ENCODE data around the gene KISS1R.

KISS1R gene

GRCh38 chr19:919199-920050, 2.3 kb downstream of the KISS1R start (continued):
- no peak for TF ChIP-seq ZFP3 (tag by site-specific recombination; IDR thresholded peaks at IDR 0.05; ENCODE audit: low read depth)
- no peak for TF ChIP-seq ZNF404 (tag by site-specific recombination; IDR thresholded peaks at IDR 0.05)
- no peak for TF ChIP-seq ZNF433 (tag by site-specific recombination; IDR thresholded peaks at IDR 0.05; ENCODE audit: low read depth)
- TF ChIP-seq ZNF792 (tag by site-specific recombination; IDR thresholded peaks at IDR 0.05): no peak
- TF ChIP-seq ZNF362 (tag by site-specific recombination; IDR thresholded peaks at IDR 0.05): no peak
- TF ChIP-seq ZBTB21 (tag by site-specific recombination; IDR thresholded peaks at IDR 0.05): no peak
- no peak for TF ChIP-seq MZF1 (tag by site-specific recombination; IDR thresholded peaks at IDR 0.05; ENCODE audit: borderline replicate concordance)
- TF ChIP-seq ZNF280C (tag by site-specific recombination; IDR thresholded peaks at IDR 0.05): no peak
- TF ChIP-seq ZNF26 (tag by site-specific recombination; IDR thresholded peaks at IDR 0.05): no peak
- no peak; the same call in 1 of the 2 replicates for TF ChIP-seq ZNF629 (tag by site-specific recombination; IDR thresholded peaks at IDR 0.05)
- TF ChIP-seq INSM2 (tag by site-specific recombination; IDR thresholded peaks at IDR 0.05): no peak
- TF ChIP-seq, protein P1, sequence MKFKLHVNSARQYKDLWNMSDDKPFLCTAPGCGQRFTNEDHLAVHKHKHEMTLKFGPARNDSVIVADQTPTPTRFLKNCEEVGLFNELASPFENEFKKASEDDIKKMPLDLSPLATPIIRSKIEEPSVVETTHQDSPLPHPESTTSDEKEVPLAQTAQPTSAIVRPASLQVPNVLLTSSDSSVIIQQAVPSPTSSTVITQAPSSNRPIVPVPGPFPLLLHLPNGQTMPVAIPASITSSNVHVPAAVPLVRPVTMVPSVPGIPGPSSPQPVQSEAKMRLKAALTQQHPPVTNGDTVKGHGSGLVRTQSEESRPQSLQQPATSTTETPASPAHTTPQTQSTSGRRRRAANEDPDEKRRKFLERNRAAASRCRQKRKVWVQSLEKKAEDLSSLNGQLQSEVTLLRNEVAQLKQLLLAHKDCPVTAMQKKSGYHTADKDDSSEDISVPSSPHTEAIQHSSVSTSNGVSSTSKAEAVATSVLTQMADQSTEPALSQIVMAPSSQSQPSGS (tag by site-specific recombination; IDR thresholded peaks at IDR 0.05; ENCODE audit: low read depth): no peak
- TF ChIP-seq FEZF1 (tag by site-specific recombination; IDR thresholded peaks at IDR 0.05): no peak
- no peak for TF ChIP-seq ZNF174 (tag by site-specific recombination; IDR thresholded peaks at IDR 0.05)
- no peak for TF ChIP-seq ZFP37 (tag by site-specific recombination; IDR thresholded peaks at IDR 0.05)
- TF ChIP-seq ZNF350 (tag by site-specific recombination; IDR thresholded peaks at IDR 0.05): no peak
- TF ChIP-seq, protein P2, sequence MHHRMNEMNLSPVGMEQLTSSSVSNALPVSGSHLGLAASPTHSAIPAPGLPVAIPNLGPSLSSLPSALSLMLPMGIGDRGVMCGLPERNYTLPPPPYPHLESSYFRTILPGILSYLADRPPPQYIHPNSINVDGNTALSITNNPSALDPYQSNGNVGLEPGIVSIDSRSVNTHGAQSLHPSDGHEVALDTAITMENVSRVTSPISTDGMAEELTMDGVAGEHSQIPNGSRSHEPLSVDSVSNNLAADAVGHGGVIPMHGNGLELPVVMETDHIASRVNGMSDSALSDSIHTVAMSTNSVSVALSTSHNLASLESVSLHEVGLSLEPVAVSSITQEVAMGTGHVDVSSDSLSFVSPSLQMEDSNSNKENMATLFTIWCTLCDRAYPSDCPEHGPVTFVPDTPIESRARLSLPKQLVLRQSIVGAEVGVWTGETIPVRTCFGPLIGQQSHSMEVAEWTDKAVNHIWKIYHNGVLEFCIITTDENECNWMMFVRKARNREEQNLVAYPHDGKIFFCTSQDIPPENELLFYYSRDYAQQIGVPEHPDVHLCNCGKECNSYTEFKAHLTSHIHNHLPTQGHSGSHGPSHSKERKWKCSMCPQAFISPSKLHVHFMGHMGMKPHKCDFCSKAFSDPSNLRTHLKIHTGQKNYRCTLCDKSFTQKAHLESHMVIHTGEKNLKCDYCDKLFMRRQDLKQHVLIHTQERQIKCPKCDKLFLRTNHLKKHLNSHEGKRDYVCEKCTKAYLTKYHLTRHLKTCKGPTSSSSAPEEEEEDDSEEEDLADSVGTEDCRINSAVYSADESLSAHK (tag by site-specific recombination; IDR thresholded peaks at IDR 0.05): no peak
- TF ChIP-seq OVOL3 (tag by site-specific recombination; IDR thresholded peaks at IDR 0.05): no peak
- no peak for TF ChIP-seq GFI1B (tag by site-specific recombination; IDR thresholded peaks at IDR 0.05)
- no peak for TF ChIP-seq ZNF785 (tag by site-specific recombination; IDR thresholded peaks at IDR 0.05)
- TF ChIP-seq, protein P3, sequence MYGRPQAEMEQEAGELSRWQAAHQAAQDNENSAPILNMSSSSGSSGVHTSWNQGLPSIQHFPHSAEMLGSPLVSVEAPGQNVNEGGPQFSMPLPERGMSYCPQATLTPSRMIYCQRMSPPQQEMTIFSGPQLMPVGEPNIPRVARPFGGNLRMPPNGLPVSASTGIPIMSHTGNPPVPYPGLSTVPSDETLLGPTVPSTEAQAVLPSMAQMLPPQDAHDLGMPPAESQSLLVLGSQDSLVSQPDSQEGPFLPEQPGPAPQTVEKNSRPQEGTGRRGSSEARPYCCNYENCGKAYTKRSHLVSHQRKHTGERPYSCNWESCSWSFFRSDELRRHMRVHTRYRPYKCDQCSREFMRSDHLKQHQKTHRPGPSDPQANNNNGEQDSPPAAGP (tag by site-specific recombination; IDR thresholded peaks at IDR 0.05): no peak
- no peak for TF ChIP-seq ZNF510 (tag by site-specific recombination; IDR thresholded peaks at IDR 0.05; ENCODE audit: insufficient replicate concordance)
- peak; percentile 29; the same call in 1 of the 2 replicates for TF ChIP-seq BCL11B (tag by site-specific recombination; IDR thresholded peaks at IDR 0.05; ENCODE audit: low read depth)
- TF ChIP-seq ZSCAN16 (tag by site-specific recombination; IDR thresholded peaks at IDR 0.05): no peak
- TF ChIP-seq ZBTB6 (tag by site-specific recombination; IDR thresholded peaks at IDR 0.05): no peak

Data from HEK293 (cell line).